Liver (tissue), 9 donors: ENCODE measurements around the gene SAMD14. TPM values are rescaled to one million over a fixed set of nuclear protein-coding genes. Genes with fewer than 3 reads are reported as not detected.

ENCODE experiments used
- DNase-seq: peaks from one replicate; pipeline ENCODE4 v3.0.0-alpha.2; 2017; ENCODE audit warnings: low spot score
- H3K27ac ChIP-seq, 2 donors: one replicate each; pipeline ENCODE4 v1.7.0; 2013; ENCODE audit warnings: inconsistent platforms in 2 of 2, low read length in 2 of 2, control low read depth in 1 of 2, low read depth in 1 of 2, mild to moderate bottlenecking in 1 of 2
- H3K27me3 ChIP-seq, 4 donors: one replicate each; pipeline versions ENCODE4 v1.6.1 to v1.7.0; 2013; ENCODE audit warnings: low read length in 3 of 4, inconsistent platforms in 1 of 4, mild to moderate bottlenecking in 1 of 4, moderate library complexity in 1 of 4; ENCODE audit not compliant: control insufficient read depth in 4 of 4, insufficient read depth in 4 of 4
- H3K36me3 ChIP-seq, 4 donors: one replicate each; pipeline versions ENCODE4 v1.6.1 to v1.7.0; 2013; ENCODE audit warnings: low read length in 3 of 4, mild to moderate bottlenecking in 3 of 4, low read depth in 1 of 4, moderate library complexity in 1 of 4; ENCODE audit not compliant: control insufficient read depth in 4 of 4, insufficient read depth in 3 of 4
- H3K4me1 ChIP-seq, 4 donors: one replicate each; pipeline versions ENCODE4 v1.6.1 to v1.7.0; 2013; ENCODE audit warnings: low read length in 3 of 4, mild to moderate bottlenecking in 3 of 4, moderate library complexity in 1 of 4; ENCODE audit not compliant: control insufficient read depth in 4 of 4, insufficient read depth in 4 of 4
- H3K4me3 ChIP-seq, 3 donors: one replicate each; pipeline versions ENCODE4 v1.6.1 to v1.7.0; 2013; ENCODE audit warnings: low read length in 3 of 3, control low read depth in 1 of 3, low read depth in 1 of 3, mild to moderate bottlenecking in 1 of 3
- H3K9ac ChIP-seq, 2 donors: one replicate each; pipeline ENCODE4 v1.7.0; 2013; ENCODE audit warnings: low read length in 2 of 2, mild to moderate bottlenecking in 2 of 2, moderate library complexity in 2 of 2, control low read depth in 1 of 2, low read depth in 1 of 2
- H3K9me3 ChIP-seq, 4 donors: one replicate each; pipeline versions ENCODE4 v1.6.1 to v1.7.0; 2013; ENCODE audit warnings: low read length in 3 of 4; ENCODE audit not compliant: control insufficient read depth in 4 of 4
- EGR1 ChIP-seq, 2 donors: IDR thresholded peaks; 2 replicates each; pipeline ENCODE4 v1.6.1; 2016 to 2018; ENCODE audit warnings: antibody characterized with exemption in 2 of 2, low read depth in 2 of 2
- FOXA1 ChIP-seq: IDR thresholded peaks from 2 replicates; pipeline ENCODE4 v1.6.1; 2016; ENCODE audit warnings: antibody characterized with exemption
- FOXA2 ChIP-seq: IDR thresholded peaks from 2 replicates; pipeline ENCODE4 v1.6.1; 2016; ENCODE audit warnings: antibody characterized with exemption
- GABPA ChIP-seq, 2 donors: IDR thresholded peaks in 1 of 2; conservative IDR thresholded peaks in 1 of 2; 2 replicates each; pipeline ENCODE4 v1.6.1; 2016; ENCODE audit warnings: antibody characterized with exemption in 2 of 2, mild to moderate bottlenecking in 1 of 2, moderate library complexity in 1 of 2
- HNF4A ChIP-seq, 2 donors: conservative IDR thresholded peaks; 2 replicates each; pipeline ENCODE4 v1.6.1; 2016; ENCODE audit warnings: antibody characterized with exemption in 2 of 2, mild to moderate bottlenecking in 2 of 2
- HNF4G ChIP-seq: IDR thresholded peaks from 2 replicates; pipeline ENCODE4 v1.6.1; 2016; ENCODE audit warnings: antibody characterized with exemption
- JUND ChIP-seq, 2 donors: IDR thresholded peaks; 2 replicates each; pipeline ENCODE4 v1.6.1; 2016; ENCODE audit warnings: antibody characterized with exemption in 2 of 2
- NR2F2 ChIP-seq: IDR thresholded peaks from 2 replicates; pipeline ENCODE4 v1.6.1; 2016; ENCODE audit warnings: antibody characterized with exemption
- RAD21 ChIP-seq, 2 donors: IDR thresholded peaks; 2 replicates each; pipeline ENCODE4 v1.6.1; 2016; ENCODE audit warnings: antibody characterized with exemption in 2 of 2, mild to moderate bottlenecking in 2 of 2
- RXRA ChIP-seq, 2 donors: IDR thresholded peaks; 2 replicates each; pipeline ENCODE4 v1.6.1; 2017 to 2018; ENCODE audit warnings: antibody characterized with exemption in 2 of 2, mild to moderate bottlenecking in 1 of 2
- SP1 ChIP-seq: IDR thresholded peaks from 2 replicates; pipeline ENCODE4 v1.6.1; 2018; ENCODE audit warnings: antibody characterized with exemption, mild to moderate bottlenecking
- TAF1 ChIP-seq: conservative IDR thresholded peaks from 2 replicates; pipeline ENCODE4 v1.6.1; 2016; ENCODE audit warnings: antibody characterized with exemption, mild to moderate bottlenecking
- YY1 ChIP-seq: IDR thresholded peaks from 2 replicates; pipeline ENCODE4 v1.6.1; 2016; ENCODE audit warnings: antibody characterized with exemption, mild to moderate bottlenecking
- WGBS: extraction: QIAGEN DNeasy Blood & Tissue Kit; methylation state at CpG from one replicate; pipeline ENCODE4 v1.1.7; 2013; 5-methylcytosine and 5-hydroxymethylcytosine counted together
- polyA plus RNA-seq, 2 donors: library from polyadenylated mRNA; stranded (reverse) in 1 of 2; unstranded in 1 of 2; fragments of 200-250 nt in 1 of 2; fragments of >200 nt in 1 of 2; fragmentation: Nextera tagmentation in 1 of 2; extraction: Ambion mirVana in 1 of 2; gene quantifications; one replicate each; pipeline versions ENCODE4 v1.2.1 to v1.2.3, GENCODE V29; 2013 to 2015
- total RNA-seq, 2 donors: library from RNA; depleted of rRNA; stranded (reverse); fragments of >200 nt; gene quantifications; one replicate each; pipeline ENCODE4 v1.2.3, GENCODE V29; 2014
- TF ChIP-seq, protein P1 (sequence below): IDR thresholded peaks from 2 replicates; pipeline ENCODE4 v1.6.1; 2016; ENCODE audit warnings: antibody characterized with exemption, mild to moderate bottlenecking
- TF ChIP-seq, protein P2 (sequence below): IDR thresholded peaks from 2 replicates; pipeline ENCODE4 v1.6.1; 2016; ENCODE audit warnings: antibody characterized with exemption
- TF ChIP-seq, protein P3 (sequence below): IDR thresholded peaks from 2 replicates; pipeline ENCODE4 v1.6.1; 2016; ENCODE audit warnings: antibody characterized with exemption
- TF ChIP-seq, protein P4 (sequence below): fragments of 150-350 bp; IDR thresholded peaks from 2 replicates; pipeline ENCODE4 v1.5.1; 2017; ENCODE audit warnings: improper control_type of control experiment, low read depth, low read length; ENCODE audit not compliant: missing input control
- TF ChIP-seq, protein P5 (sequence below): IDR thresholded peaks from 2 replicates; pipeline ENCODE4 v1.6.1; 2016; ENCODE audit warnings: antibody characterized with exemption
- donor health status: healthy.
- donor health status: healthy.
- donor health status: healthy.
- donor health status: healthy.
- donor health status: healthy.

Gene SAMD14
- total and polyA plus RNA-seq, 4 donors: 0.50 to 0.84 (median 0.67) TPM; not detected in 1

DNA sequence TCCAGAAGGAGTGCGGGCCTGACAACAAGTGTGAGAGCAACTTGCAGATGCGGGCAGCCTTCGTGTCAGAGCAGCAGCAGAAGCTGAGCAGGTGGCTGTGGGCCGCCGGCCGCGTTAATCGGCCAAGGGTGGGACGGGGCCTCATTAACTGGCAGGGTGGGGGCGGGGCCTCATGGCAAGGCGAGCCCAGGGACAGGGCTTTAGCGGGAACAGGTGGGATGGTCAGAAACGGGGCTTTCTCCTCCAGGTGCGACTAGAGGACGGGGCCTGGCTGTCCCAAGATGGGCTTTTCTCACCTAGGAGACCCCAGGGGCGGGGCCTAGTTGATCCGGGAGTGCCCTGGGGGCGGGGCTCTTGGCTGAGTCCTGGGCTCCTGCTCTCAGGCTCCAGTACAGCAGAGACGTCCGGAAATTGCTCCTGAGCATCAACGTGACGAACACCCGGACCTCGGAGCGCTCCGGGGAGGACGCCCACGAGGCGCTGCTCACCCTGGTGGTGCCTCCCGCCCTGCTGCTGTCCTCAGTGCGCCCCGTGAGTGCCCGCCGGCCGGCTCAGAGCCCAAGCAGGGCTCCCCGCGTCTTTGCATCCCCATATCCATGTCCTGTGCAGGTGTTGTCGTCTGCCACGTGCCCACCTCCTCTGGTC is 53.2 kb downstream of the SAMD14 start (continued):
- TF ChIP-seq, protein P1, sequence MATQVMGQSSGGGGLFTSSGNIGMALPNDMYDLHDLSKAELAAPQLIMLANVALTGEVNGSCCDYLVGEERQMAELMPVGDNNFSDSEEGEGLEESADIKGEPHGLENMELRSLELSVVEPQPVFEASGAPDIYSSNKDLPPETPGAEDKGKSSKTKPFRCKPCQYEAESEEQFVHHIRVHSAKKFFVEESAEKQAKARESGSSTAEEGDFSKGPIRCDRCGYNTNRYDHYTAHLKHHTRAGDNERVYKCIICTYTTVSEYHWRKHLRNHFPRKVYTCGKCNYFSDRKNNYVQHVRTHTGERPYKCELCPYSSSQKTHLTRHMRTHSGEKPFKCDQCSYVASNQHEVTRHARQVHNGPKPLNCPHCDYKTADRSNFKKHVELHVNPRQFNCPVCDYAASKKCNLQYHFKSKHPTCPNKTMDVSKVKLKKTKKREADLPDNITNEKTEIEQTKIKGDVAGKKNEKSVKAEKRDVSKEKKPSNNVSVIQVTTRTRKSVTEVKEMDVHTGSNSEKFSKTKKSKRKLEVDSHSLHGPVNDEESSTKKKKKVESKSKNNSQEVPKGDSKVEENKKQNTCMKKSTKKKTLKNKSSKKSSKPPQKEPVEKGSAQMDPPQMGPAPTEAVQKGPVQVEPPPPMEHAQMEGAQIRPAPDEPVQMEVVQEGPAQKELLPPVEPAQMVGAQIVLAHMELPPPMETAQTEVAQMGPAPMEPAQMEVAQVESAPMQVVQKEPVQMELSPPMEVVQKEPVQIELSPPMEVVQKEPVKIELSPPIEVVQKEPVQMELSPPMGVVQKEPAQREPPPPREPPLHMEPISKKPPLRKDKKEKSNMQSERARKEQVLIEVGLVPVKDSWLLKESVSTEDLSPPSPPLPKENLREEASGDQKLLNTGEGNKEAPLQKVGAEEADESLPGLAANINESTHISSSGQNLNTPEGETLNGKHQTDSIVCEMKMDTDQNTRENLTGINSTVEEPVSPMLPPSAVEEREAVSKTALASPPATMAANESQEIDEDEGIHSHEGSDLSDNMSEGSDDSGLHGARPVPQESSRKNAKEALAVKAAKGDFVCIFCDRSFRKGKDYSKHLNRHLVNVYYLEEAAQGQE: no peak
- TF ChIP-seq NR2F2: no peak
- TF ChIP-seq, protein P2, sequence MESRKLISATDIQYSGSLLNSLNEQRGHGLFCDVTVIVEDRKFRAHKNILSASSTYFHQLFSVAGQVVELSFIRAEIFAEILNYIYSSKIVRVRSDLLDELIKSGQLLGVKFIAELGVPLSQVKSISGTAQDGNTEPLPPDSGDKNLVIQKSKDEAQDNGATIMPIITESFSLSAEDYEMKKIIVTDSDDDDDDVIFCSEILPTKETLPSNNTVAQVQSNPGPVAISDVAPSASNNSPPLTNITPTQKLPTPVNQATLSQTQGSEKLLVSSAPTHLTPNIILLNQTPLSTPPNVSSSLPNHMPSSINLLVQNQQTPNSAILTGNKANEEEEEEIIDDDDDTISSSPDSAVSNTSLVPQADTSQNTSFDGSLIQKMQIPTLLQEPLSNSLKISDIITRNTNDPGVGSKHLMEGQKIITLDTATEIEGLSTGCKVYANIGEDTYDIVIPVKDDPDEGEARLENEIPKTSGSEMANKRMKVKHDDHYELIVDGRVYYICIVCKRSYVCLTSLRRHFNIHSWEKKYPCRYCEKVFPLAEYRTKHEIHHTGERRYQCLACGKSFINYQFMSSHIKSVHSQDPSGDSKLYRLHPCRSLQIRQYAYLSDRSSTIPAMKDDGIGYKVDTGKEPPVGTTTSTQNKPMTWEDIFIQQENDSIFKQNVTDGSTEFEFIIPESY: no peak
- TF ChIP-seq FOXA1: no peak
- no peak for TF ChIP-seq GABPA (IDR thresholded peaks at IDR 0.05 in 1 of 2, conservative IDR thresholded peaks at IDR 0.05 in 1 of 2)
- no peak for TF ChIP-seq HNF4A (conservative IDR thresholded peaks at IDR 0.05)
- TF ChIP-seq, protein P3, sequence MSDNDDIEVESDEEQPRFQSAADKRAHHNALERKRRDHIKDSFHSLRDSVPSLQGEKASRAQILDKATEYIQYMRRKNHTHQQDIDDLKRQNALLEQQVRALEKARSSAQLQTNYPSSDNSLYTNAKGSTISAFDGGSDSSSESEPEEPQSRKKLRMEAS: no peak
- no peak for TF ChIP-seq YY1
- TF ChIP-seq HNF4G: no peak

DNA sequence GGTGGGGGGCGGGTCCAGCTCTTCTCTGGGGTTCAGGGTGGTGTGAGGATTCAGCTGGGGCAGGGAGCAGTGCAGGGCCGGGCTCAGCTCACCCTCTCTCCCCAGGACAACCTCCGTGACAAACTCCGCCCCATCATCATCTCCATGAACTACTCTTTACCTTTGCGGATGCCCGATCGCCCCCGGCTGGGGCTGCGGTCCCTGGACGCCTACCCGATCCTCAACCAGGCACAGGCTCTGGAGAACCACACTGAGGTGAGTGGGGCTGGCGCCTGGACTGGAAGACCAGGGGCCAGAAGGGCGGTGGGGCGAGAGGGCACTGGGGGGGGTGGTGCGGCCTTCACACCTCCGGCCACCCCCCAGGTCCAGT is 53.8 kb downstream of the SAMD14 start:
- Histone ChIP-seq H3K27me3 (no peaks in the 10 kb centered on the region), H3K4me3 (no peak overlapping the region), H3K9me3 (no peaks in the 10 kb centered on the region), H3K27ac (no peak overlapping the region), H3K9ac (no peak overlapping the region), H3K4me1 (no peaks in the 10 kb centered on the region), H3K36me3 (no peaks in the 10 kb centered on the region)
- no peak for DNase-seq
- TF ChIP-seq HNF4A (conservative IDR thresholded peaks at IDR 0.05) (no peak), NR2F2 (no peak), EGR1 (IDR thresholded peaks at IDR 0.05; ENCODE audit: low read depth in 2 of 2) (no peak), TAF1 (no peak), GABPA (IDR thresholded peaks at IDR 0.05 in 1 of 2, conservative IDR thresholded peaks at IDR 0.05 in 1 of 2) (no peak), FOXA1 (no peak), JUND (IDR thresholded peaks at IDR 0.05) (no peak), YY1 (no peak), SP1 (no peak), RXRA (IDR thresholded peaks at IDR 0.05) (no peak), RAD21 (IDR thresholded peaks at IDR 0.05) (no peak), FOXA2 (no peak), HNF4G (no peak)
- TF ChIP-seq, protein P1: no peak
- TF ChIP-seq, protein P4, sequence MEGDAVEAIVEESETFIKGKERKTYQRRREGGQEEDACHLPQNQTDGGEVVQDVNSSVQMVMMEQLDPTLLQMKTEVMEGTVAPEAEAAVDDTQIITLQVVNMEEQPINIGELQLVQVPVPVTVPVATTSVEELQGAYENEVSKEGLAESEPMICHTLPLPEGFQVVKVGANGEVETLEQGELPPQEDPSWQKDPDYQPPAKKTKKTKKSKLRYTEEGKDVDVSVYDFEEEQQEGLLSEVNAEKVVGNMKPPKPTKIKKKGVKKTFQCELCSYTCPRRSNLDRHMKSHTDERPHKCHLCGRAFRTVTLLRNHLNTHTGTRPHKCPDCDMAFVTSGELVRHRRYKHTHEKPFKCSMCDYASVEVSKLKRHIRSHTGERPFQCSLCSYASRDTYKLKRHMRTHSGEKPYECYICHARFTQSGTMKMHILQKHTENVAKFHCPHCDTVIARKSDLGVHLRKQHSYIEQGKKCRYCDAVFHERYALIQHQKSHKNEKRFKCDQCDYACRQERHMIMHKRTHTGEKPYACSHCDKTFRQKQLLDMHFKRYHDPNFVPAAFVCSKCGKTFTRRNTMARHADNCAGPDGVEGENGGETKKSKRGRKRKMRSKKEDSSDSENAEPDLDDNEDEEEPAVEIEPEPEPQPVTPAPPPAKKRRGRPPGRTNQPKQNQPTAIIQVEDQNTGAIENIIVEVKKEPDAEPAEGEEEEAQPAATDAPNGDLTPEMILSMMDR: no peak
- TF ChIP-seq, protein P3: no peak
- TF ChIP-seq, protein P5, sequence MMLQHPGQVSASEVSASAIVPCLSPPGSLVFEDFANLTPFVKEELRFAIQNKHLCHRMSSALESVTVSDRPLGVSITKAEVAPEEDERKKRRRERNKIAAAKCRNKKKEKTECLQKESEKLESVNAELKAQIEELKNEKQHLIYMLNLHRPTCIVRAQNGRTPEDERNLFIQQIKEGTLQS: no peak
- TF ChIP-seq, protein P2: no peak
- WGBS: 71% methylated on average over 16 of the region's 16 CpGs
